ENCODE data around the gene RPTN. TPM values are rescaled to one million over a fixed set of nuclear protein-coding genes. Genes with fewer than 3 reads are reported as not detected.
"Not testable (repeated sequence)": the region's sequence is repeated elsewhere in the genome, so short reads cannot be mapped to it uniquely, and the experiment has no call there.

The RPTN gene
- polyA plus RNA-seq, 2 of the 4 experiments (the other 2 are of a cell fraction): not detected

DNA sequence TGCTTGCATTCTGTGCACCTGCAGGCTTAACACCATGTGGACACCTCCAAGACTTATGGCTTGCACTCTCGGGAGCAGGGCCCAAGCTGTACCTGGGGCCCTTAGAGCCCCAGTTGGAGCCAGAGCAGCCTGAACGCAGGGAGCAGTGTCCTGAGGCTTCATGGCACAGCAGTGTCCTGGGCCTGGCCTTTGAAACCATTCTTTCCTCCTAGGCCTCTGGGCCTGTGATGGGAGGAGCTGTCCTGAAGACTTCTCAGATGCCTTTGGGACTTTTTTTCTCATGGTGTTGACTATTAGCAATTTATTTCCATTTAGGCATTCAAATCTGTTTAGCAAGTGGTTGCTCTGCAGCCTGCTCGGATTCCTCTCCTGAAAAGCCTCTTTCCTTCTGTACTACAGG is 11.0 kb downstream of the RPTN start:
- no peak overlapping the region for H3K27ac ChIP-seq
- H3K4me2 ChIP-seq: no peak overlapping the region
- no peaks in the 10 kb centered on the region for H3K4me1 ChIP-seq
- no peak overlapping the region for H3K4me3 ChIP-seq
- DNase-seq (ENCODE audit: low read depth in 1 of 2, low spot score in 1 of 2): no peak
- TF ChIP-seq EP300 (IDR thresholded peaks at IDR 0.05) (no peak), ZNF302 (CRISPR knock-in tag; IDR thresholded peaks at IDR 0.05) (no peak), ZFP36 (IDR thresholded peaks at IDR 0.05; ENCODE audit: borderline replicate concordance, partially characterized antibody) (peak; percentile 93)
- WGBS (ENCODE audit: missing lambda C conversion rate): 16% methylated on average over 3 of the region's 3 CpGs
- FAIRE-seq: no peak
- CTCF ChIA-PET: interaction anchor here (1.4 to 9.7 kb wide), 6 partner anchors 8 to 332 kb away, joined by 3 to 195 read pairs (median 6); partner anchors contain the start of gene RPTN
- POLR2A ChIA-PET: no interaction called here
- no peak for ATAC-seq
- H3K9me3 ChIP-seq: peaks cover 26% of the 10 kb centered on the region

DNA sequence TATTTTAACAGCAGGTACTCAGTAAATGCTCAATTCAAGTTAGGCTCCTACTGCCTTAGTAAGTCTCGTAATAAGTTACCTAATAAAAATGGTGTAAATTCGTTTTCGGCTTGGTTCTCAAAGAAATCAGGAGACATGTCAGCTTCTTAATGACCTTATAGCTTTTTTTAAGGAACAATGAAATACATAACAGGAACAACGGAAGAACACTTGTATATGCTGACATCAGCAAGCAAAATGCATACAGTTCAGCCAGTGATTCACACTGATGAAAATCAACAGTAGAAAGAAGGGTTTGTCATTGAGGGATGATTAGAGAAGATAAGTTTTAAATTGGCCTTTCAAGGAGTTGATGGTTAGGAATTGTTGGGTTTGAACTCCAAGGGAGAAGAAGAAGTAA is 13.3 kb downstream of the RPTN start:
- peaks cover 26% of the 10 kb centered on the region for H3K9me3 ChIP-seq
- H3K4me1 ChIP-seq: no peaks in the 10 kb centered on the region
- TF ChIP-seq MAFK (IDR thresholded peaks at IDR 0.05; ENCODE audit: partially characterized antibody) (peak; percentile 79), POLR2A (IDR thresholded peaks at IDR 0.05; ENCODE audit: low read length) (no peak), MAZ (IDR thresholded peaks at IDR 0.05; ENCODE audit: borderline replicate concordance, low read depth, low read length) (no peak), HEYL (CRISPR knock-in tag; IDR thresholded peaks at IDR 0.05) (no peak)
- ATAC-seq (no peak), DNase-seq (ENCODE audit: low read depth in 1 of 2, low spot score in 1 of 2) (no peak), FAIRE-seq (no peak)
- POLR2A ChIA-PET: no interaction called here
- H3K4me3 ChIP-seq: no peak overlapping the region
- H3K27ac ChIP-seq: no peak overlapping the region
- H3K4me2 ChIP-seq: no peak overlapping the region
- WGBS (ENCODE audit: missing lambda C conversion rate): 46% methylated on average over 4 of the region's 4 CpGs
- CTCF ChIA-PET: interaction anchor here (0.6 to 9.7 kb wide), 3 partner anchors 39 to 313 kb away, joined by 3 to 195 read pairs (median 30); no protein-coding TSS in a partner anchor

DNA sequence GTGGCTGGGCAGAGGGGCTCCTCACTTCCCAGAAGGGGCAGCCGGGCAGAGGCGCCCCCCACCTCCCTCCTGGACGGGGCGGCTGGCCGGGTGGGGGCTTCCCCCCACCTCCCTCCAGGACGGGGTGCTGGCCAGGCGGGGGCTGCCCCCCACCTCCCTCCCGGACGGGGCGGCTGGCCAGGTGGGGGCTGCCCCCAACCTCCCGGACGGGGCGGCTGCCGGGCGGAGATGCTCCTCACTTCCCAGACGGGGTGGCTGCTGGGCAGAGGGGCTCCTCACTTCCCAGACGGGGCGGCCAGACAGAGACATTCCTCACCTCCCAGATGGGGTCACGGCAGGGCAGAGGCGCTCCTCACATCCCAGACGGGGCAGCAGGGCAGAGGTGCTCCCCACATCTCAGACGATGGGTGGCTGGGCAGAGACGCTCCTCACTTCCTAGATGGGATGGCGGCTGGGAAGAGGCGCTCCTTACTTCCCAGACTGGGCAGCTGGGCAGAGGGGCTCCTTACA is 14.3 kb downstream of the RPTN start:
- peaks cover 25% of the 10 kb centered on the region for H3K9me3 ChIP-seq
- no CpG with 5 or more reads among the region's 25 CpGs for WGBS (ENCODE audit: missing lambda C conversion rate)
- H3K4me2 ChIP-seq; DNase-seq (ENCODE audit: low read depth in 1 of 2, low spot score in 1 of 2); ATAC-seq; H3K4me3 ChIP-seq; FAIRE-seq; H3K4me1 ChIP-seq; POLR2A ChIA-PET; H3K27ac ChIP-seq: not testable (repeated sequence)
- CTCF ChIA-PET: interaction anchor here (9.7 kb wide), 1 partner anchor 40 kb away, joined by 195 read pairs; no protein-coding TSS in a partner anchor

DNA sequence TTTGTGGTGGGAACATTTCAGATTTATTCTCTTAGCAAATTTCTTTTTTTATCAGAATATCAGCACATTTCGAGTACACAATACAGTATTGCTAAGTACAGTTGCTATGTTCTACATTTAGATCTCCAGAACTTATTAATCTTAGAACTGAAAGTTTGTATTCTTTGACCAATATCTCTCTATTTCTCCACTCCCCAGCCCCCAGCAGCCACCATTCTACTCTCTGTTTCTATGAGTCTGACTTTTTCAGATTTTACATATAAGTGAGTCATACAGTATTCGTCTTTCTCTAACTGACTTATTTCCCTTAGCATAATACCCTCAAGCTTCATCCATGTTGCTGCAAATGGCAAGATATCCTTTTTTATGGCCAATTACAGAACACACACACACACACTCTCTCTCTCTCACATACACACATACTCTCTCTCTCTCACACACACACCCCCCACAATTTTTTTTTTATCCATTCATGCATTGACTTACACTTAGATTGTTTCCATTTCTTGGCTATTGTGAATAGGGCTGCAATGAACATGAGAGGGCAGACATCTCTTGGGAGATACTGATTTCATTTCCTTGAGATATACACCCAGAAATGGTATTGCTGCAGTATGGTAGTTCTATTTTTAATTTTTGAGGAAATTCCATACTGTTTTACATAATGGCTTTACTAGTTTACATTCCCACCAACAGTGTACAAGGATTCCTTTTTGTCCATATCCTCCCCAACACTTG is 15.7 kb downstream of the RPTN start:
- H3K4me3 ChIP-seq: no peak overlapping the region
- POLR2A ChIA-PET: interaction anchor here (0.7 kb wide), 1 partner anchor 23 kb away, joined by 3 read pairs; no protein-coding TSS in a partner anchor
- 5% methylated on average over 2 of the region's 2 CpGs for WGBS (ENCODE audit: missing lambda C conversion rate)
- H3K4me1 ChIP-seq: no peaks in the 10 kb centered on the region
- no peak for DNase-seq (ENCODE audit: low read depth in 1 of 2, low spot score in 1 of 2)
- H3K4me2 ChIP-seq: no peak overlapping the region
- TF ChIP-seq, protein P1, sequence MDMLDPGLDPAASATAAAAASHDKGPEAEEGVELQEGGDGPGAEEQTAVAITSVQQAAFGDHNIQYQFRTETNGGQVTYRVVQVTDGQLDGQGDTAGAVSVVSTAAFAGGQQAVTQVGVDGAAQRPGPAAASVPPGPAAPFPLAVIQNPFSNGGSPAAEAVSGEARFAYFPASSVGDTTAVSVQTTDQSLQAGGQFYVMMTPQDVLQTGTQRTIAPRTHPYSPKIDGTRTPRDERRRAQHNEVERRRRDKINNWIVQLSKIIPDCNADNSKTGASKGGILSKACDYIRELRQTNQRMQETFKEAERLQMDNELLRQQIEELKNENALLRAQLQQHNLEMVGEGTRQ (IDR thresholded peaks at IDR 0.05): no peak
- TF ChIP-seq ESRRA (IDR thresholded peaks at IDR 0.05; ENCODE audit: borderline replicate concordance, low read length): no peak
- TF ChIP-seq, protein P2, sequence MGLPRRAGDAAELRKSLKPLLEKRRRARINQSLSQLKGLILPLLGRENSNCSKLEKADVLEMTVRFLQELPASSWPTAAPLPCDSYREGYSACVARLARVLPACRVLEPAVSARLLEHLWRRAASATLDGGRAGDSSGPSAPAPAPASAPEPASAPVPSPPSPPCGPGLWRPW (IDR thresholded peaks at IDR 0.05): no peak
- TF ChIP-seq, protein P3, sequence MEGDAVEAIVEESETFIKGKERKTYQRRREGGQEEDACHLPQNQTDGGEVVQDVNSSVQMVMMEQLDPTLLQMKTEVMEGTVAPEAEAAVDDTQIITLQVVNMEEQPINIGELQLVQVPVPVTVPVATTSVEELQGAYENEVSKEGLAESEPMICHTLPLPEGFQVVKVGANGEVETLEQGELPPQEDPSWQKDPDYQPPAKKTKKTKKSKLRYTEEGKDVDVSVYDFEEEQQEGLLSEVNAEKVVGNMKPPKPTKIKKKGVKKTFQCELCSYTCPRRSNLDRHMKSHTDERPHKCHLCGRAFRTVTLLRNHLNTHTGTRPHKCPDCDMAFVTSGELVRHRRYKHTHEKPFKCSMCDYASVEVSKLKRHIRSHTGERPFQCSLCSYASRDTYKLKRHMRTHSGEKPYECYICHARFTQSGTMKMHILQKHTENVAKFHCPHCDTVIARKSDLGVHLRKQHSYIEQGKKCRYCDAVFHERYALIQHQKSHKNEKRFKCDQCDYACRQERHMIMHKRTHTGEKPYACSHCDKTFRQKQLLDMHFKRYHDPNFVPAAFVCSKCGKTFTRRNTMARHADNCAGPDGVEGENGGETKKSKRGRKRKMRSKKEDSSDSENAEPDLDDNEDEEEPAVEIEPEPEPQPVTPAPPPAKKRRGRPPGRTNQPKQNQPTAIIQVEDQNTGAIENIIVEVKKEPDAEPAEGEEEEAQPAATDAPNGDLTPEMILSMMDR (IDR thresholded peaks at IDR 0.05): no peak
- no peak overlapping the region for H3K27ac ChIP-seq
- no peak for FAIRE-seq
- CTCF ChIA-PET: interaction anchor here (0.7 to 9.7 kb wide), 2 partner anchors 10 to 41 kb away, joined by 3 to 195 read pairs; no protein-coding TSS in a partner anchor
- H3K9me3 ChIP-seq: peaks cover 14% of the 10 kb centered on the region
- ATAC-seq: no peak
